ENCODE data around the gene RAP1GAP. TPM values are rescaled to one million over a fixed set of nuclear protein-coding genes. Genes with fewer than 3 reads are reported as not detected.

Gene RAP1GAP
- total RNA-seq, 2 donors from 2014 or later = 0.38 to 1.2 TPM

DNA sequence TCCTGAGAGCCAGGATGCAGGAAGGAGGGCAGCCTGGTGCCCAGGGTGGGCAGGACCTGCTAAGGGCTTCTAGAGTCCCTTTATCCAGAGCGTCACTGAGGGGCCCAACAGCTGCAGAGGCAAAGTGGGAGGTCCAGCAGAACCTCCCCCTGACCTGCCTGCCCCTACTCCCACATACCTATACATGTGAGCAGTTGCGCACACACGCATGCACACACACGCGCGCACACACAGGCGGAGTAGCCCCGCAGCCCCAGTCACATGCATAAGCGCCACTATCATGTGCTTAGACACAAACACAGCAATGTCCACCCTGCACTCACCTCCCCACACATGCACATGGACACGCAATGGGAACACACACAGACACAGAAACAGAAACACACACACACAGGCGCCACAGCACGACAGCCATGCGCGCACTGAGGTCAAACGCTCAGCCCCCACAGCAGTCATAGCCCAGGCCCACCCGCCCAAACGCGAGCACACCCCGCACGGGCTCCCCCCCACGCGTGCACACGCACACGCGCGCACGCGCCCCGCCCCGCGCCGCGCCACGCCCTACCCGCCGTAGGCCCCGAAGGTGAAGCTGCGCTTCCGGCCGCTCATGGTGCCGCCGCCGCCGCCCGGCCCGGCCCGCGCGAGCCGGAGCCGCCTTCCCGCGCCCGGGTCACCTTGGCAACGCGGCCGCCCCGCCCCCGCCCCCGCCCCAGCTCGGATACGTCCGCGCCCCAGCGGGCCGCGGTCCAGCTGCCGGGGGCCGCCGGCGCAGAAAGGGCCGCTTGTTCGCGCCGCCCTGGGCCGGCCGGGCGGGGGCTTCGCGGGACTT lies 17.7 kb downstream of the RAP1GAP start:
- DNase-seq (ENCODE audit: low spot score) = no peak
- intact Hi-C loops (cut with DNase I) = loop anchor here in 1 of 2 donors (10.0 kb wide), 1 partner anchor 127 kb away; no protein-coding TSS in a partner anchor

DNA sequence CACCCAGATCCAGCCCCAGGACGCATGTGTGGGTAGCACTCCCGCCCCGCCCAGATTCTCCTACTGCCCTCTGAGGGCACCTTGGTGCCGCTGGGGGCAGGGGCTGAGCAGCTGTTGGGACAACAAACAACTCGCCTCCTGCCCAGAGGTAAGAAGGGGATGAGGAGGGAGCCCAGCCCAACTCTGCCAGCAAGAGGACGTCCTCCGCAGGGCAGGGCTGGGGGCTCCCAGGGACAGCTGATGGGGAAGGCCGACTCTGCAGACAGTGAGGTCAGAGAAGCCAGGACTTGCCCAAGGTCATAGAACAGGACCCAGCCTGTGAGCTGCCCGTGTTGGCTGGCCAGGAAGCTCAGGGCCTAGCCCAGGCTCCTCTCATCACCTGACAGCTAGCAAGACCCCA lies 18.8 kb downstream of the RAP1GAP start:
- intact Hi-C loops (cut with DNase I) = loop anchor here in 1 of 2 donors (10.0 kb wide), 1 partner anchor 126 kb away; no protein-coding TSS in a partner anchor
- no peak for DNase-seq (ENCODE audit: low spot score)

DNA sequence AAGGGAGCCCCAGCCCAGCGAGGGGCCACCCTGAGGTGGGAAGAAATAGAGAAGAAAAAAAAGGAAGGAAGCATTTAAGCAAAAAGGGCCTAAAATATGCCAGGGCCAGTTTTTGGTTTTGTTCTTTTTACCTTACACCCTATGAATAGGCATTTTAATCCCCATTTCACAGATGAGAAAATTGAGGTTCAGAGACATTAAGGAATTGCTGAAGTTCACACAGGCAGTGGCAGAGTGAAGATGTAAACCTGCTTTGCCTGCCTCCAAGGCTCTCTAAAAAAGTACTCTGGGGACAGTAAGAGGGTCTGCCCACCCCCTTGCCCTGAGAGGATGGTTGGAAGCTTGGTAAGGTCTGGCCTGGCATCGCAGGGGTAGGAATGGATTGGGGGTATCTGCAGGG lies 19.8 kb downstream of the RAP1GAP start:
- no peak for DNase-seq (ENCODE audit: low spot score)
- intact Hi-C loops (cut with DNase I) = no loop called here

DNA sequence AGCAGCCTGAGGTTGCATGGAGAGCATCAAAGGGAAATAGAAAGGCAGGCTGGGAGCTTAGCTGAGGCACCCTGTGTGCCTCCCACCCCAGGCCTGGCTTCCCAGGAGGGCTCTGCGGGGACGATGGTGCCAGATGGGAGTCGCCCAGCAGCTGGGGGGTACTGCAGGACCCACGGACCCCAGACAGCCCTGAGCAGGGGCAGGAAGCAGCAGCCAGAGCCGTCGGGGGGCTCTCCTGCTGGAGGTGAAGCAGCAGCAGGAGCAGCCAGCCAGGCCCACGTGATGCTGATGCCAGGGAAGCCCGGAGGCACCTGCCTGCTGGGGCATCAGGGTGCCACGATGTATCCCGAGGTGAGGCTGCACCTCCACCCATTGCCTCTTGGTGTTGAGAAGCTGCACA lies 20.4 kb downstream of the RAP1GAP start:
- DNase-seq (ENCODE audit: low spot score) = no peak
- intact Hi-C loops (cut with DNase I) = no loop called here

DNA sequence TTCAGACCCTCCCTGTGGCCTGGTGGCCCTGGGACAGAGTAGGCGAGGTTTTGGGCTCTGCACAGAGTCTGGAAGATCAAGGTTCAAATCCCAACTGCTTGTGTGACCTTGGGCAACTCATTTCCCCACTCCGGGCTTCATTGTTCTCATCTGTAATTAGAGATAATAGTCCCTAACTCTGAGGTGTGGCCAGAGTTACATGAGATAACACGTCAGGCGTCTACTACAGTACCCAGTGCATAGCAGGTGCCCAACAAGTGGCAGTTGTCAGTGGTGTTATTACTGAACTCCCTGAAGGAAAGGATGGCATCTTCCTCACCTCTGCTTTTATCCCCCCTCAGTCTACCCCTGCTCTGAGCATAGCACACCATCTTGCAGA lies 20.8 kb downstream of the RAP1GAP start:
- DNase-seq (ENCODE audit: low spot score) = no peak
- intact Hi-C loops (cut with DNase I) = no loop called here

DNA sequence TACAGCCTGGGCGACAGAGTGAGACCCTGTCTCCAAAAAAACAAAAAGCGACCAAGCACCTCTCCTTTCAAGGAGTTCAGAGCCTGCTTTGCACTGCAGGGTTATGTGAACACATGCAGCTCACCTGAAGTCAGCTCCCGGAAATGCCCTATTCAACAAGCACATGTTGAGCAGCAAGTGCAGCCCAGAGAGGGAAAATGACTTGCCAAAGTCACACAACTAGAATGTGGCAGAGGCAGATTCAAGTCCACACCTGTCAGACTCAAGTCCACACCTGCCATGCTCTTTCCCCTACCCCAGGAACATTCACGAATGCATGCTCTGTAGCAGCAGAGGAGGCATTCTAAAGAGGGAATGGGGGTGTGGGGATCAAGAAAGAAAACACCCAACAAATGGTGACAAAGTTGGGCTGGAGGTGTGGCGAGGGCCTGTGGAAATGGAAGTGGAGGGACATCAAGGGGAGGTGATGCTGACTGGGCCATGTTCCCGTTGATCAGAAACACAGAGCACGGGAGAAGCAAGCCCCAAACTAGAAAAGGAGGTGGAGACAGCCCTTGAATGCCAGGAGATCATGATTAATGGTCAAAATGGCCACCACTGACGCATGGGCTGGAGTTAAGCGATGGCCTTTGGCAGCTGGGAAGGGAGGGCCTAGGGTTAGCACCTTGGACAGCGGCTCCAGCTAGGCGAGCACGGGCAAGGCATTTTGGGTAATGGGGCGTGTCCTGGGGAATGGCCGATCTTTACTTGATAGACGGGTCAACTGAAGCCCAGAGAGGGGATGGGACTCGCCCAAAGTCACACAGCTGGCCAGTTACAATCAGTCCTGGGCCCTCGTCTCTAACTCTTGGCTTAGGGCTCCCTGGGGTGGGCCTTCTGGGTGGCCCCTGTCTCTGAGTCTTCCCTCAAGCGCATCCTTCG lies 21.5 kb downstream of the RAP1GAP start:
- DNase-seq (ENCODE audit: low spot score) = no peak
- intact Hi-C loops (cut with DNase I) = no loop called here

DNA sequence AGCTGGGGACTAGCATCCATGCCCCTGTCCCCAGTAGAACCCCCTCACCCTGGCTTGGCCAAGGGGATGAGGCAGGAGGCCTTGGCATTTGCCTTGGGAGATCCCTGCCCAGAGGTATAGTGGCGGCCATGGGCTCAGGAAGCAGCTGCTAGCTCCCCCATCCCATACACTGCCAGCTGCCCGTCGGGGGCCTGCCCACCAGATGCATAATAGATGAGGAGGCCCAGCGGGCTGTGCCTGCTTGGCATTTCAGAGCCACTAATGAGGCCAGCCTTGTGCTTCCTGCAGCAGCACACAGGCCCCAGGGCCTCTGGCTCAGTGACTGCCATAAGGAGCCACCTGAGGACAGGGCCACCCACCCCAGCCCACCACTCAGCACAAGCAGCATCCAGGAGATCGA lies 23.6 kb downstream of the RAP1GAP start:
- no peak for DNase-seq (ENCODE audit: low spot score)
- intact Hi-C loops (cut with DNase I) = no loop called here

DNA sequence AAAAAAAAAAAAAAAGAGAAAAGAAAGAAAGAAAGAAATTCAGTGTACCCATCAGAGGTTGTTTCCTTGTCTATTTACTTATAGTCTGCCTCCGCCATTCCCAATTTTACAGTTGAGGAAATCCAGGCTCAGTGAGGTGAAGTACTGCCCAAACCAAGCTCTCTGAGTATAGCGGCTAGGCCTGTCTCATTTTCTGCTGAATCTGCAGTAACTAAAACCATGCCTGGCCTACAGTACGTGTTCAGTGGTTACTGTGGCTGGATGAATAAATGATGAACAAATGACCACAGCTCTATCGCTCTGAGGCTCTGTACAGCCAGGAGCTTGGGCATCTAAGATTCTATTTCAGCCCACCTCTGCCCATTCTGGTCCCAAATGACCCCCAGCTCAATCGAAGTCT lies 24.3 kb downstream of the RAP1GAP start:
- no peak for DNase-seq (ENCODE audit: low spot score)
- intact Hi-C loops (cut with DNase I) = no loop called here

DNA sequence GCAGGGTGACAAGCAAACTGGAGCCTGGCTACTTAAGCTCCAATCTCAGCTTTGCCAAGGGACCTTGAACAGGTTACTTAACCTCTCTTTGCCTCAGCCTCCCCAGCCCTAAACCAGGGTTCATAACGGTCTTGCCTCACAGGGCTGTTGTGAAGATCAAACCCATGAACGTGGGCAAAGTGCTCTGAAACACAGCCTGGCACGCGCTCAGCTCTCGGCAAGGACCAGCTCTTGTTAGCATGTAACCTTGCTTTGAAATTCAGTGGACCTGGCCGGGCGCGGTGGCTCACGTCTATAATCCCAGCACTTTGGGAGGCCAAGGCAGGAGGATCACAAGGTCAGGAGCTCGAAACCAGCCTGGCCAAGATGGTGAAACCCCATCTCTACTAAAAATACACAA lies 24.8 kb downstream of the RAP1GAP start:
- intact Hi-C loops (cut with DNase I) = no loop called here

DNA sequence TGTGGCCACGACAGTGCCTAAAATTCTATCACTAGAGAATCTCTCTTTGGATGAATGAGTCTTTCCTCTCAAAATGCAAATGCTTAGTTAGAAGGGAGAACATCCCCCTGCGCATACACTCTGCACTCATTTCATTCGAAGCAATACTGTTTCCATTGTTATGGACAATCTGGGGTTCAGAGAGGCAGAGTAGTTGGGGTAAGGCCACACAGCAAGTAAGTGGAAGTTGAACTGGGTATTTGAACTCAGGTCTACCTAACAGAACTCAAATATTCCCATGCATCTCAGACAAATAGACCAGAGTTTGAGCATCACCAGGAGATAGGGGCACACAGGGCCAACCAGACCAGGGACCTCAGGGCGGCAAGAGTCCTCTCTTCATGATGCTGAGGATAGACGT lies 25.5 kb downstream of the RAP1GAP start:
- intact Hi-C loops (cut with DNase I) = no loop called here
- DNase-seq (ENCODE audit: low spot score) = no peak

More for the DNA sequence above, 24.8 kb downstream of the RAP1GAP start:
- DNase-seq (ENCODE audit: low spot score) = no peak

DNA sequence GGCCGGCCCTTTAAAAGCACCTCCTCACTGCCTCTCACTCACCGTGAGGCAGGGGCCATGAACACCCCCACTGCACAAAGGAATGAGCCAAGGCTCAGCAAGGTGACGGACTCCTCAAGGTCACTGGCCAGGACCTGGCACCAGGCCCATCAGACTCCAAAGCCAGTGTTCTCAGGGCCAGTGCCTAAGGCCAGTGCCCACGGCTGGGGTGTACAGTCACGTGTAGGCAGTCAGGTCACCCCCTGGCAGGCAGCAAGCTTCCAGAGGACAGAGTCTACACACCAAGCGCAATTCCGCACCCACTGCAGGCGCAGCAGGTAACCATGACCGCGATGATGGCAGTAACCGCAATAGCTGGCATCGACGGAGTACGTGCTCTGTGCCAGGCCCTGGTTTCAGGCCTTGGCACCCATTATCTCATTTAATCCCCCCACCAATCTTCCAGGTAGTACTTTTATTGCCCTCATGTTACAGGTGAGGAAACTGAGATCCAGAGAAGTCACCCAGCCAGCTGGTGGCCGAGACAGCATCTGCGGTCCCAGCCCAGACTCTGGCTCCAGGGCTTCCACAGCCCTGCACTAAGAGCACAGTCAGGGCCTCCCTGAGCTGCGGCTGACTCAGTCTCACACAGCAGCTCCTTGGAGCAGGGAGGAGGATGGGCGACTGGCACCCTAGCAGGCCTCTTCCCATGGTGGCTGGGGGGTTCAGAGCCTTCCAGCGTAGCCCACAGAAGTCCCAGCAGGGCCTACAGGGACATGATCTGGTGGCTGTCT lies 27.0 kb downstream of the RAP1GAP start:
- intact Hi-C loops (cut with DNase I) = no loop called here
- no peak for DNase-seq (ENCODE audit: low spot score)

DNA sequence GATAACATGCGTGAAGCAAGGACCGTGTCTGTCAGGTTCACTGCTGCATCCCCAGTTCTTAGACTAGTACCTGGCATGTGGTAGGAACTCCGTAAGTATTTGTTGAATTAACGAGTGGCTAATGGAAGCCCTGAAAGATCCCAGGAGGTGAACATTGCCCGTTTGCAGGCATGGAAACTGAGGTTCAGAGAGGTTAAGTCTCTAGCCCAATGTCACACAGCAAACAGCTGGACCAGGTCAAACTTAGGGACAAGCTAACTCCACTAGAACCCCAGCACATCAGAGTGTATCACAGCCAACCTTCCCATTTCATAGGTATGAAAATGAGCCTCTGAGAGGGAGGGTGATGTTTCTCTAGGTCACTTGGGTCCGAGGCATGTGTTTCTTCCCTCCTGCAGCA lies 27.6 kb downstream of the RAP1GAP start:
- intact Hi-C loops (cut with DNase I) = no loop called here
- no peak for DNase-seq (ENCODE audit: low spot score)

DNA sequence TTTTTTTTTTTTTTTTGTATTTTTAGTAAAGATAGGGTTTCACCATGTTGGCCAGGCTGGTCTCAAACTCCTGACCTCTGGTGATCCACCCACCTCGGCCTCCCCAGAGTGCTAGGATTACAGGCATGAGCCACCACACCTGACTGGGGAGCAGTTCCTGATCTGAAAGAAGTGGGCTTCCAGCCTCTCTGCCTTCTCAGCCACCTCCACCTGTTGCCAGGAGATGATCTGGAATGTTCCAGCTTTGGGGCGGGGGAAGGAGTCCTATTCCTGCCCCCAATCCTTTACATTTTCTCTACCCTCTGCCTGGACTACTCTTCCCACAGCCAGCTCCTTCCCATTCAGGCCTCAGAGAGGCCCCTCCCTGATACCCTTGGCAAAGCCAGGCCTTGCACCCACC lies 28.1 kb downstream of the RAP1GAP start:
- intact Hi-C loops (cut with DNase I) = no loop called here
- no peak for DNase-seq (ENCODE audit: low spot score)

DNA sequence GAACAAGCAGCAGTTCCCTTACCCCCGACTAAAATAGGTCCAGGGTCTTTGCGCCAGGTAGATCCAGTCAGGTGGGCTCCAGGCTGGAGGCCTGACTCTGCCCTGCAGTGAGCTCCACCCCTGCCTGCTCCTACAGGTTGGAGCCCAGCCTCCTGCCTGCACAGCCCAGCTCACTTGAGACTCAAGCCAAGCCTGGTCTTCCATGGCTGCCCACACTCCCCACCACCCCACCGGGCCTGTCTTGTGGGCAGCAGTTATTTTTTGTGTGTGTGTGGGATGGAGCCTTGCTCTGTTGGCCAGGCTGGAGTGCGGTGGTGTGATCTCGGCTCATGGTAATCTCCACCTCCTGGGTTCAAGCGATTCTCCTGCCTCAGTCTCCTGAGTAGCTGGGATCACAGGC lies 28.5 kb downstream of the RAP1GAP start:
- DNase-seq (ENCODE audit: low spot score) = no peak
- intact Hi-C loops (cut with DNase I) = no loop called here

DNA sequence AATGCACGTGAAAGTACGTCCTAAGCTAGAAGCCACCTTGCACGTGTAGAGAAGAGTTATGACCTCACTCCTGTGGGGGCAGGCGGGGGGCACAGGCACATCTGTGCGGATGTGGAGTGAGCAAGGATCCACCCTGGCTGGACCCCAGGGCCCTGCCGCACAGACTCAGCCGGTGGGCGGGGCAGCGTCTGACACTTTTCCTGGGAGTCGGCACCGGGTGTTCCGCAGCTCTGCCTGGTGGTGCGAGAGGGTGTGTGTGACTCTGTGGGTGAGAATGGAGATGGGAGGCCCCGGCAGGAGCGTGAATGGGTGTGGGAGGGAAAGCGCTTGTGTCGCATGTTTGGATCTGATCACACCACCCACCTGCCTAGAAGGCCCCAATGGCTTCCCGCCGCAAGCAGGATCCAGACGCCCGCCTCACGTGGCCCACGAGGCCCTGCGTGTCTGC lies 29.5 kb downstream of the RAP1GAP start:
- no peak for DNase-seq (ENCODE audit: low spot score)
- intact Hi-C loops (cut with DNase I) = no loop called here

DNA sequence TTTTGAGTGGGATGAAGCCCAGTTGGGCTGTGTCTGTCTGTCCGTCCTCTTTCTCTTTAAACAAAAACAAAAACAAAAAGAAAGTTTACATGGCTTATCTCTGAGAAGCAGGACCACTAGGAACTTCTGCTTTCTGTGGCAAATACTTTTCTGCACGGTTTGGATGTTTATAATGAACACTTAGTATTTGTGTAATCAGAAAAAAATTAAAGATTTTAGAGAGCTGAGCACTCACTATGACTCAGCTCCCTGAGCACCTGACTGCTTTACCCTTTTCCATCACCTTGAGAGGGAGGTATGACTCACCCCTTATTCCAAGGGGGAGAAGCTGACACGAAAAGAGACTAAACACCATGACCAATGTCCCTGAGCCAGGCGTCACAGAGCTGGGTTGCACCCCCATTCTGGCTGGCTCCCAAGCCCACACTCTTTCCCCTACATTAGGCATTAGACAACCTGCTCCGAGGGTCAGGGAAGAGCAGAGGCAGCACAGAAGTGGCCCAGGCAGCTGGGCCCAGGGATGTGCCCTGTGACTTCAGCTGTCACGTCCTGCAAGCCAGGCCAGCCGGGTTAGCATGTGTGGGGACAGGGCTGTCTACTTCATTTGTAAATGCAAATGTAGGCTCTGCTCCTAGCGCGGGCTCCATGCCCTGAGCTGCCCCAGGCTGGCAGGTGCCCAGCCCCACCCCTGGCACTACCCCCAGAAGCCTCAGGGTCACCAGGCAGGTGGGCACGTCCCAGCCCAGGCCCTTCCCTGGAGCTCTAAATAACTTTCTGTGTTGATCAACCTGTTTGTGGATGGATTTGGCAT lies 30.4 kb downstream of the RAP1GAP start:
- DNase-seq (ENCODE audit: low spot score) = no peak
- intact Hi-C loops (cut with DNase I) = no loop called here

DNA sequence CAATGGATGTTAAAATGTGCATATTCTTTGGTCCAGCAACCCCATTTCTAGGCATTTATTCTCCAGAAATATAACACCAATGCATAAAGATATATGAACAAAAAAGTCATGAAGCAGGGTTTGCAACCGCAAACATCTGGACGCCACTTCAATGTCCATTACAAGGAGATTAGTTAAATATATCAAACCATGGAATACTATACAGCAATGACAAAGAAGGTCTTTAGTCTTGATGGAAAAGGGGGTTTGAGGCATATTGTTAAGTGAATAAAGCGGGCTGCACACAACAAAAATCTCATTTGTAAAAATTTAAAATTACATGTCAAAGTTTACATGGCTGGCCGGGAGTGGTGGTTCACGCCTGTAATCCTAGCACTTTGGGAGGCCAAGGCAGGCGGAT lies 31.6 kb downstream of the RAP1GAP start:
- intact Hi-C loops (cut with DNase I) = no loop called here
- DNase-seq (ENCODE audit: low spot score) = no peak

DNA sequence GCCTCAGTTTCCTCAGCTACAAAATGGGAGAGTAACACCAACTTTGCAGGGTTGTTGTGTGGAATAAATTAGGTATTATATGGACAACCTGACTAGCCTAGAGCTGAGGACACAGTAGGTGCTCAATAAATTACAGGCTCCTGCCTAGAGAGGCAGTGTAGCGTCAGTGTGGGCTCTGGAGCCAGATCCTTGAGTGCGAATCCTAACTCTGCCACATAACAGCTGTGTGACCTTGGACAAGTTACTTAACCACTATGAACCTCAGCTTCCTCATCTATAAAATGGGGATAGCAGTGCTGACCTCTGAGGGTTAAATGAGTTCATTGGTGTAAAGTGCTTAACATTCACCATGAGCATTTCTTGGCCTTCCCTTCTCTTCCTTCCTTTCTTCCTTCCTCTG lies 33.1 kb downstream of the RAP1GAP start:
- DNase-seq (ENCODE audit: low spot score) = no peak
- intact Hi-C loops (cut with DNase I) = no loop called here

Data from posterior vena cava (tissue), 2 donors.